A549 (cell line): ENCODE results near the gene SLC22A31.

Experiments
- EP300 ChIP-seq, 2 experiments: fragments of >200 bp; sonication (Bioruptor Twin); formaldehyde crosslinking; IDR thresholded peaks; 2 replicates in 1 of 2; 3 replicates in 1 of 2; pipeline ENCODE4 v1.6.1; 2016 to 2017
- TF ChIP-seq, protein P1 (sequence below): fragments of >200 bp; sonication (Bioruptor Twin); formaldehyde crosslinking; IDR thresholded peaks from 3 replicates; pipeline ENCODE4 v1.5.1; 2016

DNA sequence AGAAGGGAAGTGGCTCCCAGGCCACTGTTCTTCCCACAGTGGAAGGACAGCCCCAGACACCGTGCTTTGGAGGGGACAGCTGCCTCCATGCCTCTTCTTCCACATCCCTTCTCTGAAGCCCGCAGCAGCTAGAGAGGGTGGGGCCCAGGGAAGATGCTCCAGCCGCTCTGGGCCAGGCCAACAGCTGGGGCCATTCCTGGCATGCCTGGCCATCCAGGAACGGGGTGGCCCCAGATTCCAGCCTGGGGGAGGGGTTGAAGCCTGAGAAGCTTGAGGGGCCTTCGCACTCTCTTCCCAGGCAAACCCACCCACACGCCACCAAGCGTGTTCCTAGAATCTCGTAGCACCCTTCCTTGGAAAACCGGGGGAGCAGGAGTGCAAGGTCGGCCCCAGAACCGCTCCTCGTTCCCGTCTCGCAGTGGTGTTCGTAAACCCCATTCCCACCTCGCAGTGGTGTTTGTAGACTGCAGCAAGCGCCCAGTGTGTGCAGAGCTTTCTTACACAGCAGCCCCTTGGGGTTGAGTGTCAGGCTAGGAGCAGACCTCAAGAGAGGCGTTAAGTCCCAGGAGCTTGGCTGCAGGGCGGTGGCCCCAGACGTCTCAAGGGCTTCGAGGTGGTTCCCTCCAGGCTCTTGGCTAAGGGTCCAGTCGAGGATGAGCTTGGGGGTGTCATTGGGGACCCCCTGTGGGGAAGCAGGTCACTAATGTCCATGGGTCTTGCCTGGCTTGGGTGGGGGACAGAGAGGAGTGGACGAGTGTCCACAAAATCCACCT is 26.1 kb downstream of the SLC22A31 start:
- TF ChIP-seq EP300 (IDR thresholded peaks at IDR 0.05), result no peak
- TF ChIP-seq, protein P1, sequence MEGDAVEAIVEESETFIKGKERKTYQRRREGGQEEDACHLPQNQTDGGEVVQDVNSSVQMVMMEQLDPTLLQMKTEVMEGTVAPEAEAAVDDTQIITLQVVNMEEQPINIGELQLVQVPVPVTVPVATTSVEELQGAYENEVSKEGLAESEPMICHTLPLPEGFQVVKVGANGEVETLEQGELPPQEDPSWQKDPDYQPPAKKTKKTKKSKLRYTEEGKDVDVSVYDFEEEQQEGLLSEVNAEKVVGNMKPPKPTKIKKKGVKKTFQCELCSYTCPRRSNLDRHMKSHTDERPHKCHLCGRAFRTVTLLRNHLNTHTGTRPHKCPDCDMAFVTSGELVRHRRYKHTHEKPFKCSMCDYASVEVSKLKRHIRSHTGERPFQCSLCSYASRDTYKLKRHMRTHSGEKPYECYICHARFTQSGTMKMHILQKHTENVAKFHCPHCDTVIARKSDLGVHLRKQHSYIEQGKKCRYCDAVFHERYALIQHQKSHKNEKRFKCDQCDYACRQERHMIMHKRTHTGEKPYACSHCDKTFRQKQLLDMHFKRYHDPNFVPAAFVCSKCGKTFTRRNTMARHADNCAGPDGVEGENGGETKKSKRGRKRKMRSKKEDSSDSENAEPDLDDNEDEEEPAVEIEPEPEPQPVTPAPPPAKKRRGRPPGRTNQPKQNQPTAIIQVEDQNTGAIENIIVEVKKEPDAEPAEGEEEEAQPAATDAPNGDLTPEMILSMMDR, result no peak
